Epithelial cell of proximal tubule (primary cell): ENCODE results near the gene PPP5C. TPM values are rescaled to one million over a fixed set of nuclear protein-coding genes. Genes with fewer than 3 reads are reported as not detected.
"Not testable (repeated sequence)": the region's sequence is repeated elsewhere in the genome, so short reads cannot be mapped to it uniquely, and the experiment has no call there.

ENCODE experiments used
- DNase-seq: peaks from one replicate; pipeline ENCODE4 v3.0.0-alpha.2; 2011; ENCODE audit warnings: low read depth
- H3K4me3 ChIP-seq: 2 replicates; pipeline ENCODE4 v1.5.1; 2011; ENCODE audit warnings: low read depth, mild to moderate bottlenecking, low read length
- CTCF ChIP-seq: conservative IDR thresholded peaks from 2 replicates; pipeline ENCODE4 v1.5.1; 2012; ENCODE audit warnings: low read depth, mild to moderate bottlenecking, low read length
- total RNA-seq: library from RNA; depleted of rRNA; stranded (reverse); fragments of >200 nt; gene quantifications from 2 replicates; pipeline ENCODE4 v1.2.3, GENCODE V29; 2015

PPP5C gene
- total RNA-seq, 1 donor from 2014 or later = 76.2 TPM

GRCh38 chr19:46429999-46430398, 83.1 kb downstream of the PPP5C start:
- TF ChIP-seq CTCF = no peak
- no peak for DNase-seq

GRCh38 chr19:46431824-46432223, 84.9 kb downstream of the PPP5C start:
- DNase-seq = no peak
- peak; percentile 36 for TF ChIP-seq CTCF
- H3K4me3 ChIP-seq = no peak overlapping the region

More at GRCh38 chr19:46429999-46430398, 83.1 kb downstream of the PPP5C start:
- no peak overlapping the region for H3K4me3 ChIP-seq

- not testable (repeated sequence) for H3K4me3 ChIP-seq, DNase-seq
These were observed 86.6 kb downstream of the PPP5C start for GRCh38 chr19:46433470-46433869.

GRCh38 chr19:46435009-46435408, 88.1 kb downstream of the PPP5C start:
- DNase-seq = no peak
- TF ChIP-seq CTCF = no peak
- H3K4me3 ChIP-seq = no peak overlapping the region

DNA sequence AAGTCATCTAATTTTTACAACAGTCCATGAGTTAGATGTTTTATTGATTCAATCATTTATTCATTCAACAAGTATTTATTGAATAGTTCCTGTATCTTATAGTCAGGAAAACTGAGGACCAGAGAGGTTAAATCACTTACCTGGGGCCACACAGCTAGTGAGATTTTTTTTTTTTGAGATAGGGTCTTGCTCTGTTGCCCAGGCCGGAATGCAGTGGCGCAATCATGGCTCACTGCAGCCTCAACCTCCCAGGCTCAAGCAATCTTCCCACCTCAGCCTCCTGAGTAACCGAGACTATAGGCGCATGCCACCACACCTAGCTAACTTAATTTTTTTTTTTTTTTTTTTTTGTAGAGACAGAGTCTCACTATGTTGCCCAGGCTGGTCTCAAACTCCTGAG, 88.8 kb downstream of the PPP5C start:
- DNase-seq, H3K4me3 ChIP-seq: not testable (repeated sequence)

Other genes with a start within 250 kb of the PPP5C start
- not detected in 2 replicates for gene IGFL3, start 222.4 kb upstream of the PPP5C start, total RNA-seq
- gene IGFL2, start 198.8 kb upstream of the PPP5C start, total RNA-seq = not detected in 2 replicates
- not detected in 2 replicates for gene IGFL1, start 117.3 kb upstream of the PPP5C start, total RNA-seq
- gene HIF3A, start 50.0 kb upstream of the PPP5C start, total RNA-seq = 0.23 TPM in 1 of 2 replicates, not detected in the other
- gene CCDC8, start 66.5 kb downstream of the PPP5C start, total RNA-seq = 14.0 and 14.1 TPM in 2 replicates
- gene PNMA8C, start 81.8 kb downstream of the PPP5C start, total RNA-seq = 0.14 TPM in 1 of 2 replicates, not detected in the other
- 4.3 and 7.4 TPM in 2 replicates for gene PNMA8A, start 124.5 kb downstream of the PPP5C start, total RNA-seq
- 0.36 and 0.92 TPM in 2 replicates for gene PNMA8B, start 148.8 kb downstream of the PPP5C start, total RNA-seq